Duodenal mucosa (tissue), 2 donors: ENCODE results near the gene FHAD1.
A peak's percentile ranks its signal among the peaks of the same experiment; 100 is the strongest.
"Not testable (repeated sequence)": the region's sequence is repeated elsewhere in the genome, so short reads cannot be mapped to it uniquely, and the experiment has no call there.

Experiments used
- H3K27ac ChIP-seq: one replicate; pipeline ENCODE4 v1.7.0; 2013; ENCODE audit warnings: low read depth, low read length
- H3K27me3 ChIP-seq, 2 donors: one replicate each; pipeline ENCODE4 v1.7.0; 2013; ENCODE audit warnings: low read length in 2 of 2, control low read depth in 1 of 2; ENCODE audit not compliant: insufficient read depth in 2 of 2, control insufficient read depth in 1 of 2
- H3K36me3 ChIP-seq, 2 donors: one replicate each; pipeline ENCODE4 v1.7.0; 2013; ENCODE audit warnings: low read length in 2 of 2, control low read depth in 1 of 2; ENCODE audit not compliant: insufficient read depth in 2 of 2, control insufficient read depth in 1 of 2
- H3K4me1 ChIP-seq, 2 donors: one replicate each; pipeline ENCODE4 v1.7.0; 2013; ENCODE audit warnings: low read length in 2 of 2, control low read depth in 1 of 2; ENCODE audit not compliant: insufficient read depth in 2 of 2, control insufficient read depth in 1 of 2
- H3K4me3 ChIP-seq, 2 donors: one replicate each; pipeline ENCODE4 v1.7.0; 2013; ENCODE audit warnings: low read length in 2 of 2, low read depth in 1 of 2
- H3K9ac ChIP-seq, 2 donors: one replicate each; pipeline ENCODE4 v1.7.0; 2013; ENCODE audit warnings: low read length in 2 of 2, low read depth in 1 of 2
- H3K9me3 ChIP-seq, 2 donors: one replicate each; pipeline ENCODE4 v1.7.0; 2013; ENCODE audit warnings: low read length in 2 of 2, control low read depth in 1 of 2; ENCODE audit not compliant: control insufficient read depth in 1 of 2

Gene FHAD1

DNA sequence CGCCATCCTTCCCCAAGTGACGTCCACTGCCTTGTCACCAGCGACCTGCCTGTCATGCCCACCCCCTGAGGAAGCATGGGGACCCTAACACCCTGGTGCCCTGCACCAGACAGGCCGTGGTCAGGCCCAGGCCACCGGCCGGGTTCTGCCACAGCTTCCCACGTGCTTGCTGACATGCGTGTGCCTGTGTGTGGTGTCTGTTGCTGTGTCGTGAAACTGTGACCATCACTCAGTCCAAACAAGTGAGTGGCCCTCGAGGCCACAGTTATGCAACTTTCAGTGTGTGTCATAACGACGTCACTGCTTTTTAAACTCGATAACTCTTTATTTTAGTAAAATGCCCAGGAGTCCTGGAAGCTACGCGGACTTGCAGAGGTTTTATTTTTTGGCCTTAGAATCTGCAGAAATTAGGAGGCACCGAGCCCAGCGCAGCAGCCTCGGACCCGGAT, 182.7 kb downstream of the FHAD1 start:
- peaks cover 0 to 46% of the 10 kb centered on the region in 2 donors for H3K36me3 ChIP-seq
- H3K27me3 ChIP-seq = no peaks in the 10 kb centered on the region
- no peak overlapping the region for H3K27ac ChIP-seq
- no peak overlapping the region for H3K9ac ChIP-seq
- H3K4me1 ChIP-seq = peaks cover 28 to 31% of the 10 kb centered on the region in 2 donors
- H3K9me3 ChIP-seq = no peaks in the 10 kb centered on the region
- H3K4me3 ChIP-seq = no peak overlapping the region

GRCh38 chr1:15430787-15431570, 184.0 kb downstream of the FHAD1 start:
- H3K9me3 ChIP-seq = no peaks in the 10 kb centered on the region
- no peak overlapping the region for H3K9ac ChIP-seq
- peaks cover 0 to 42% of the 10 kb centered on the region in 2 donors for H3K36me3 ChIP-seq
- peaks cover 15 to 18% of the 10 kb centered on the region in 2 donors for H3K4me1 ChIP-seq
- no peak overlapping the region for H3K4me3 ChIP-seq
- no peak overlapping the region for H3K27ac ChIP-seq
- no peaks in the 10 kb centered on the region for H3K27me3 ChIP-seq

DNA sequence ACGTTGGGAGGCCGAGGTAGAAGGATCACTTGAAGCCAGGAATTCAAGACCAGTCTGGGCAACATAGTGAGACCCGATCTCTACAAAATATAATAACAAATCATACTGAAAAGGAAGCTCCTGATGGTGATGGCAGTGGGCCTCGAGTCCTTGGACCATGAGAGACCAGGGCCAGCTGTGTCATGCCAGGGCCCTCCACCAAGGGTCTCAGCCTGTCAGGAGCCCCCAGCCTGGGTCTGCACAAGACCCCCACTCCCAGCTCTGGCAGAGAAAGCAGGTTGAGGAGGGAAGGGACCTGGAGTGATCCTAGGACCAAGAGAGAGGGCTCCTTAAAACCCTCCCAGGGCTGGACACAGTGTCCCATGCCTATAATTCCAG, 184.5 kb downstream of the FHAD1 start:
- peaks cover 0 to 36% of the 10 kb centered on the region in 2 donors for H3K36me3 ChIP-seq

DNA sequence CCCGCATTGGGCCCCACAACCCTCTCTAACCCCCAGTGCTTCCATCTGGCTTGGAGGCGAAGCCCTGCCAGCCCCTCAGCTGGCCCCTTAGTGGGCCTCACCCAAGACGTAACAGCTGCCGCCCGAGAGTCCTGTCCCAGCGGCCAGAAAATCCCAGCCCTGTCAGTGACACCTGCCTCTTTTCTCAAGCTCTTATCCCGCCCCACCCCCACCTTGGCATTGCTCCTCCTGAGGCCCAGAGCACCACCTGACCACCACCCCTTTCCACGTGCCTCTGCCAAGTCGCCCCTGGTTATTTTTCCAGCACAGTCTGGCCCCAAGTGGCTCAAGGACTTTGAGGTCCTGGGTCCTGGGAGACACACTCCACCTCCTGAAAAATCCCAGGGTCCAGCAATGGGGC, 185.3 kb downstream of the FHAD1 start:
- Histone ChIP-seq H3K4me1 (peaks cover 4 to 7% of the 10 kb centered on the region in 2 donors), H3K27me3 (no peaks in the 10 kb centered on the region), H3K27ac (no peak overlapping the region)

More for the DNA sequence above, 184.5 kb downstream of the FHAD1 start:
- Histone ChIP-seq H3K27ac (no peak overlapping the region), H3K27me3 (no peaks in the 10 kb centered on the region), H3K4me3 (no peak overlapping the region), H3K9ac (no peak overlapping the region), H3K9me3 (no peaks in the 10 kb centered on the region), H3K4me1 (peaks cover 10 to 12% of the 10 kb centered on the region in 2 donors)

GRCh38 chr1:15433471-15433870, 186.4 kb downstream of the FHAD1 start:
- H3K27ac ChIP-seq = no peak overlapping the region
- no peaks in the 10 kb centered on the region for H3K9me3 ChIP-seq
- H3K9ac ChIP-seq = no peak overlapping the region
- no peak overlapping the region for H3K4me3 ChIP-seq
- H3K36me3 ChIP-seq = peaks cover 0 to 18% of the 10 kb centered on the region in 2 donors
- no peaks in the 10 kb centered on the region for H3K27me3 ChIP-seq
- H3K4me1 ChIP-seq = peaks cover 0 to 4% of the 10 kb centered on the region in 2 donors

More for the DNA sequence above, 185.3 kb downstream of the FHAD1 start:
- H3K9me3 ChIP-seq = no peaks in the 10 kb centered on the region
- peak overlapping the region in 1 of 2 donors; percentile 17 for H3K9ac ChIP-seq
- H3K4me3 ChIP-seq = no peak overlapping the region
- H3K36me3 ChIP-seq = peaks cover 0 to 28% of the 10 kb centered on the region in 2 donors

GRCh38 chr1:15434739-15435138, 187.7 kb downstream of the FHAD1 start:
- not testable (repeated sequence) for H3K27ac ChIP-seq, H3K4me3 ChIP-seq, H3K27me3 ChIP-seq, H3K36me3 ChIP-seq, H3K9me3 ChIP-seq, H3K4me1 ChIP-seq, H3K9ac ChIP-seq

DNA sequence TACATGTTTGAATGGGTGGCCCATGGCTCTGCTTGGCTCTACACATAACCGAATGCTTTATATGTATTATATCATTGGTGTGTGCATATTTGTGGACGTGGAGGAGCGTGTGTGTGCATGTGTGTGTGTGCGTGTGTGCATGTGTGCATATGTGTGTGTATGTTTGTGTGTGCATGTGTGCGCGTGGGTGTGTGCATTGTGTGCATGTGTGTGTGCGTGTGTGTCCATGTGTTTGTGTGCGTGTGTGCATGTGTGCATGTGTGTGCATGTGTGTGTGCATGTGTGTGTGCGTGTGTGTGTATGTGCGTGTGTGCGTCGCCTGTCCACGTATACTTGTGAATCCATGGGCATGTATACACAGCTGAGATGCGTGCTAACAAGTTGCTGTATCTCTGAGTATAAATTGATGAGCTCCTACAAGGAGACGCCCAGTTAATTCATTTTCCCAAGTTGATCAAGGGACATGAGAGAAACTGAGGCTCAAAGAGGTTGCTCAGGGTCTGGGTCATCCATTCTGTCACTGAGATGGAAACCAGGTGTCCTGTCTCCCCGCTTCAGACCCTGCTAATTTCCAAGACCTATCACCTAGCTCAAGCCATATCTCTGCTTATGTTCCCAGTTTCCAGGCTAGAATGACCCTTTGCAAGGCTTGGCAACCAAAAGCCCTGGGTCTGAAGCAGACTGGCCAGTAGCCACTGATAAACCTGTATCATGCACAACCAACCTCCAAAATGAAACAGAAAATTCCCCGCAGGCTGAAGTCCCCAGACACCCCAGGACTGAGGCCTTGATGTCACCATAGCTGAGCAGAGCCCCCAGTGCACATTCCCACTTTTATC, 188.4 kb downstream of the FHAD1 start:
- no peak overlapping the region for H3K9ac ChIP-seq

DNA sequence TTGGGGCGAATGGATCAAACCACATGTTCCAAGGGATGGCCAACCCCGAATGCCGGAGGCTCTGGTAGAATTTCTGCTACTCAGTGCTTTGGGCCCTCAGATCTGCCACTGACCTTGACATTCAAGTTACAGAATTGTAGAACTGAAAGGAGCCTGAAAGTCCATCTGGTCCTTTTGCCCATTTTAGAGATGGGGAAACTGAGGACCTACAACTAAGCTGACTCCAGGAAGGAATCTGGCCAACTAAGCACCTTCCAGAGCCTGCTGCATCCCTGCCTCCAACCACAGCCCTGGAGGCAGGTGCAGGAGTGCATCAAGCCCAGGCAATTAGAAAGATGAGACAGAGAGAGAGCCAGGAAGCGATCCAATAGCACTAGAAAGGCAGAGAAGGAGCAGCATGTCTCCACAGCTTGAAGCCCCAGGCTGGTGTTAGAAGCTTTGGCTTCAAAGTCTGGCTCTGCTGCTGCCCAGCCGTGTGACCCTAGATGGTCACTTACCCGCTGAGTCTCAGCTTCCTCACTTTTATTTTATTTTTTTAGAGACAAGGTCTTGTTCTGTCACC, 189.9 kb downstream of the FHAD1 start:
- H3K4me3 ChIP-seq = no peak overlapping the region
- H3K9me3 ChIP-seq = no peaks in the 10 kb centered on the region
- H3K36me3 ChIP-seq = no peaks in the 10 kb centered on the region
- H3K27ac ChIP-seq = no peak overlapping the region
- H3K27me3 ChIP-seq = no peaks in the 10 kb centered on the region
- H3K4me1 ChIP-seq = no peaks in the 10 kb centered on the region
- H3K9ac ChIP-seq = no peak overlapping the region

More for the DNA sequence above, 188.4 kb downstream of the FHAD1 start:
- no peak overlapping the region for H3K4me3 ChIP-seq
- peaks cover 0 to 8% of the 10 kb centered on the region in 2 donors for H3K36me3 ChIP-seq
- no peak overlapping the region for H3K27ac ChIP-seq
- no peaks in the 10 kb centered on the region for H3K9me3 ChIP-seq
- H3K4me1 ChIP-seq = peaks cover 0 to 4% of the 10 kb centered on the region in 2 donors
- no peaks in the 10 kb centered on the region for H3K27me3 ChIP-seq

DNA sequence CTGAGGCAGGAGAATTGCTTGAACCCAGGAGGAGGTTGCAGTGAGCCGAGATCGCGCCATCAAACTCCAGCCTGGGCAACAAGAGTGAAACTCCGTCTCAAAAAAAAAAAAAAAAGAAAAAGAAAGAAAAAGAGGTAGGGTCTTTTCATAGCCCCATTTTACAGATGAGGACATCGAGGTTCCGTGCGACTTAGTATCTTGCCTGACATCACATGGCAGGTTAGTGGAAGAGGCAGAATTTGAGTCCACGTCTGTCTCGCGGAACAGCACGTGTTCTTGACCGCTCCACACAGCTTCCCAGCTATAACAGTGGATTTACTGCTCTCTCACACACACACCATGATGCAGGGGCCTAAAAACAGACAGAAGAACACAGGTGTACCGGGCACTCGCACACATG, 192.3 kb downstream of the FHAD1 start:
- Histone ChIP-seq H3K4me1 (no peaks in the 10 kb centered on the region), H3K4me3 (no peak overlapping the region), H3K9me3 (no peaks in the 10 kb centered on the region), H3K36me3 (no peaks in the 10 kb centered on the region), H3K27me3 (no peaks in the 10 kb centered on the region), H3K9ac (no peak overlapping the region), H3K27ac (no peak overlapping the region)

GRCh38 chr1:15440357-15440756, 193.3 kb downstream of the FHAD1 start:
- Histone ChIP-seq H3K9me3 (no peaks in the 10 kb centered on the region), H3K27me3 (no peaks in the 10 kb centered on the region), H3K4me1 (no peaks in the 10 kb centered on the region), H3K36me3 (no peaks in the 10 kb centered on the region), H3K4me3 (no peak overlapping the region), H3K9ac (no peak overlapping the region), H3K27ac (no peak overlapping the region)
